GM20000 (cell line): ENCODE results near the gene CLIC3.

Experiments used
- DNase-seq: peaks from one replicate; pipeline ENCODE4 v3.0.0; 2012; ENCODE audit warnings: low spot score
- TF ChIP-seq, protein P1 (sequence below): IDR thresholded peaks from 2 replicates; pipeline ENCODE4 v1.5.1; 2012; ENCODE audit warnings: mild to moderate bottlenecking, control low read depth; ENCODE audit errors: extremely low read depth, missing control alignments

The CLIC3 gene

DNA sequence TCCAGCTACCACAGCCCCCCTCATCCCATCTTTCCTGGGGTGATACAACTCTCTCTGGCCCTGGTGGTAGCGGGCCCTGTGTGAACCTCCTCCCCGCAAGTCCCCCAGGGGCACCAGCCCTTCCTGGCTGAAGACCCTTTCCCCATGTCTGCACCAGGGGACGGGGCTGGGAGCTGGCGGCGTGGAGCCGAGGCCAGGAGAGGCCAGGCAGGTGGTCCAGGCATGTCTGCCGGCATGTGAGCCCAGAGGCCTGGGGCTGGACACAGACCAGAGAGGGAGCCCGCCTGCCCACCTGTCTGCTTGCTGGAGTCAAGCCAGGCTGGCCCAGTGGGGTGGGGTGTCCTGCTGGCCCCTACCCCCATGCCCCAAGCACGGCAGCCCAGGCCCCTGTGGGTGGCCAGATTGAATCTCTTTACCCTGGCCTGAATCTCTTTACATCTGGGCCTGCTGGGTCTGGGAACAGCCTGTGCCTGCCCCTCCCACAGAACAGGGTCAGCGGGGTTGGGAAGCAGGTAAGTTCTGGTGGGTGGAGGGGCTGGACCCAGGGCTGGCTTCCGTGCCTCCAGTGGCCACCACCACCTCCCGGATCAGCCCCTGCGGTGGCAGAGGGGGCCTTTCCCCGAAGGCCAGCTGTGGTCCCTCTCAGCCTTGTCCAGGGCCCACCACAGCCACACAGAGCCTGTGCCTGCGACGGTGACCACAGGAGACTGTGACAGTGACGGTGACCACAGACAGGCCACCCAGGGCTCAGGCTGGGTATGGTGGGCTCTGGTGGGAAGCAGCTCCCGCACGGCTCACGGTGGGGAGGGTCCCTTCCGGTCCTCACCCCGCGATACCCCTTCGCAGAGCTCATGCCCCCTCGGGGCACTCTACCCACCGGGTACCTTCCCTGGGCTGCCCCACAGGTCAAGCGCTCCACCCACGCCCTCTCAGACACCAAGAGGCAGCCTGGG is 37.2 kb downstream of the CLIC3 start:
- TF ChIP-seq, protein P1, sequence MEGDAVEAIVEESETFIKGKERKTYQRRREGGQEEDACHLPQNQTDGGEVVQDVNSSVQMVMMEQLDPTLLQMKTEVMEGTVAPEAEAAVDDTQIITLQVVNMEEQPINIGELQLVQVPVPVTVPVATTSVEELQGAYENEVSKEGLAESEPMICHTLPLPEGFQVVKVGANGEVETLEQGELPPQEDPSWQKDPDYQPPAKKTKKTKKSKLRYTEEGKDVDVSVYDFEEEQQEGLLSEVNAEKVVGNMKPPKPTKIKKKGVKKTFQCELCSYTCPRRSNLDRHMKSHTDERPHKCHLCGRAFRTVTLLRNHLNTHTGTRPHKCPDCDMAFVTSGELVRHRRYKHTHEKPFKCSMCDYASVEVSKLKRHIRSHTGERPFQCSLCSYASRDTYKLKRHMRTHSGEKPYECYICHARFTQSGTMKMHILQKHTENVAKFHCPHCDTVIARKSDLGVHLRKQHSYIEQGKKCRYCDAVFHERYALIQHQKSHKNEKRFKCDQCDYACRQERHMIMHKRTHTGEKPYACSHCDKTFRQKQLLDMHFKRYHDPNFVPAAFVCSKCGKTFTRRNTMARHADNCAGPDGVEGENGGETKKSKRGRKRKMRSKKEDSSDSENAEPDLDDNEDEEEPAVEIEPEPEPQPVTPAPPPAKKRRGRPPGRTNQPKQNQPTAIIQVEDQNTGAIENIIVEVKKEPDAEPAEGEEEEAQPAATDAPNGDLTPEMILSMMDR: no peak
- DNase-seq: no peak

DNA sequence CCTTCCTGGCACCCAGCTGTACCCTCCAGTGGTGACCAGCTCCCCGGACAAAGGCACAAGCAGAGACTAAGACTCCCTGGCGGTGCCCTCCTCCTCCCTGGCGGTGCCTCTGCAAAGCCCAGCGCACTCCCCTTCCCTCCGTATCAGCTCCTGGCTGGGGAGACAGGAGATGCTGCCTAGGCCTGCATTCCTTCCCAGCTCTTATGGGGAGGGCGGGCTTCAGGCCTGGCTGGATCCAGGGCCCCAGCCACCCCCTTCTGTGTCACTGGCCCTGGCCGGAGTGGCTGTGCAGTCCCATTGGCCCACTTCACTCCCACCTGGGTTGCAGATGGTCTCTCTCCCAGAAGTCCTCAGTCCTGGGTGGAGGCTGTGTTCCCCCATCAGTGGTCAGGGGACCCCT is 37.9 kb downstream of the CLIC3 start:
- TF ChIP-seq, protein P1: no peak
- DNase-seq: no peak

GRCh38 chr9:136957901-136958300 is 38.5 kb downstream of the CLIC3 start:
- TF ChIP-seq, protein P1: no peak
- DNase-seq: no peak

- TF ChIP-seq, protein P1: no peak
- DNase-seq: no peak
Observed at GRCh38 chr9:136957461-136957860, 38.9 kb downstream of the CLIC3 start.

GRCh38 chr9:136956604-136957003 is 39.8 kb downstream of the CLIC3 start:
- TF ChIP-seq, protein P1: no peak
- DNase-seq: no peak

GRCh38 chr9:136955943-136956335 is 40.4 kb downstream of the CLIC3 start:
- no peak for DNase-seq

More at GRCh38 chr9:136955943-136956335, 40.4 kb downstream of the CLIC3 start:
- TF ChIP-seq, protein P1: no peak
